Lung (tissue), 12 donors: Measurements from ENCODE around the gene L3MBTL4. TPM values are rescaled to one million over a fixed set of nuclear protein-coding genes. Genes with fewer than 3 reads are reported as not detected.
"Not testable (repeated sequence)": the region's sequence is repeated elsewhere in the genome, so short reads cannot be mapped to it uniquely, and the experiment has no call there.

Experiments
- ATAC-seq: fragments of 200-7000 bp; cut with Tn5 transposase; one replicate; pipeline ENCODE4 v1.9.1; 2020; ENCODE audit warnings: moderate number of reproducible peaks; ENCODE audit not compliant: insufficient read depth, low FRiP score
- DNase-seq, 3 donors: peaks; one replicate each; pipeline ENCODE4 v3.0.0-alpha.2; 2013 to 2017
- H3K27ac ChIP-seq, 2 donors: one replicate each; pipeline ENCODE4 v1.5.1; 2013; ENCODE audit warnings: mild to moderate bottlenecking in 2 of 2, moderate library complexity in 2 of 2, control low read depth in 1 of 2, inconsistent platforms in 1 of 2, low read depth in 1 of 2, low read length in 1 of 2
- H3K27me3 ChIP-seq, 3 donors: one replicate each; pipeline ENCODE4 v1.5.1; 2013; ENCODE audit warnings: low read length in 2 of 3; ENCODE audit not compliant: control insufficient read depth in 3 of 3, insufficient read depth in 3 of 3
- H3K36me3 ChIP-seq, 4 donors: one replicate each; pipeline ENCODE4 v1.5.1; 2013; ENCODE audit warnings: low read length in 4 of 4, mild to moderate bottlenecking in 1 of 4, moderate library complexity in 1 of 4; ENCODE audit not compliant: control insufficient read depth in 4 of 4, insufficient read depth in 4 of 4
- H3K4me1 ChIP-seq, 5 donors: one replicate each; pipeline ENCODE4 v1.5.1; 2013; ENCODE audit warnings: low read length in 5 of 5, mild to moderate bottlenecking in 2 of 5, moderate library complexity in 1 of 5; ENCODE audit not compliant: control insufficient read depth in 5 of 5, insufficient read depth in 5 of 5
- H3K4me3 ChIP-seq: one replicate; pipeline ENCODE4 v1.5.1; 2013; ENCODE audit warnings: mild to moderate bottlenecking, control low read depth, moderate library complexity
- H3K9ac ChIP-seq, 2 donors: one replicate each; pipeline ENCODE4 v1.5.1; 2013; ENCODE audit warnings: low read length in 2 of 2, control low read depth in 1 of 2; ENCODE audit not compliant: insufficient read depth in 1 of 2
- H3K9me3 ChIP-seq, 4 donors: one replicate each; pipeline ENCODE4 v1.5.1; 2013; ENCODE audit warnings: low read length in 3 of 4, mild to moderate bottlenecking in 1 of 4, moderate library complexity in 1 of 4; ENCODE audit not compliant: control insufficient read depth in 4 of 4, insufficient read depth in 3 of 4
- WGBS, 2 donors: extraction: QIAGEN DNeasy Blood & Tissue Kit; methylation state at CpG; one replicate each; pipeline ENCODE4 v1.1.7; 2013; 5-methylcytosine and 5-hydroxymethylcytosine counted together
- polyA plus RNA-seq, 2 donors: library from polyadenylated mRNA; stranded (reverse); fragments of 200-250 nt; gene quantifications; one replicate each; pipeline ENCODE4 v1.2.1, GENCODE V29; 2013
- total RNA-seq, 2 donors: library from RNA; depleted of rRNA in 1 of 2; stranded (reverse); fragments of >200 nt in 1 of 2; gene quantifications; one replicate each; pipeline ENCODE4 v1.2.1, GENCODE V29; 2014 to 2021
- TF ChIP-seq, protein P1 (sequence below): IDR thresholded peaks from 2 replicates; pipeline ENCODE4 v1.5.1; 2012; ENCODE audit warnings: mild to moderate bottlenecking; ENCODE audit errors: control extremely low read depth, extremely low read depth
- donor health status: control.
- donor health status: control.
- donor health status: Bipolar disorder and iron deficiency.
- donor health status: healthy.
- donor health status: DM: yes; HTN: yes; CAD: no.

Gene L3MBTL4
- total and polyA plus RNA-seq, 4 donors: 2.8 to 16.8 (median 9.9) TPM

DNA sequence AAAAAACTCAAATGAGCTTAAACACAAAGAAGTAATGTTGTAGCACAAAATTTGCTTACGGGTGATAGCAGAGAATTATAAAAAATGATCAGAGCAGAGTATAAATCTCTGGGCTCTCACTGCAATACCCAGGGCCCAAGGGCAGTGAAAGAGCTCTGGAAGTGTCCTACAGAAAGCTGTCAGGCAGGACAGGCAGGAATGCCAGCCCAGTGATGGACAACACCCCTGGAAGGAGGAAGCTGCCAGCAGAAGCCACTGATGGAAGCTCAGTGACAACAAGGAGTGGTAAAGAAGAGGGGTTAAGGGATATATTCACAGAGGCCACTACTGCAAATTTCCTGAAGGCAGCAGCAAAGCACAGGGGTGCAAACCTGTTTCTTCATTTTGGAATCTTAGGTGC, 214.9 kb downstream of the L3MBTL4 start:
- H3K36me3 ChIP-seq: no peaks in the 10 kb centered on the region
- no peaks in the 10 kb centered on the region for H3K9me3 ChIP-seq
- no peaks in the 10 kb centered on the region for H3K4me1 ChIP-seq
- H3K27me3 ChIP-seq: no peaks in the 10 kb centered on the region
- TF ChIP-seq, protein P1, sequence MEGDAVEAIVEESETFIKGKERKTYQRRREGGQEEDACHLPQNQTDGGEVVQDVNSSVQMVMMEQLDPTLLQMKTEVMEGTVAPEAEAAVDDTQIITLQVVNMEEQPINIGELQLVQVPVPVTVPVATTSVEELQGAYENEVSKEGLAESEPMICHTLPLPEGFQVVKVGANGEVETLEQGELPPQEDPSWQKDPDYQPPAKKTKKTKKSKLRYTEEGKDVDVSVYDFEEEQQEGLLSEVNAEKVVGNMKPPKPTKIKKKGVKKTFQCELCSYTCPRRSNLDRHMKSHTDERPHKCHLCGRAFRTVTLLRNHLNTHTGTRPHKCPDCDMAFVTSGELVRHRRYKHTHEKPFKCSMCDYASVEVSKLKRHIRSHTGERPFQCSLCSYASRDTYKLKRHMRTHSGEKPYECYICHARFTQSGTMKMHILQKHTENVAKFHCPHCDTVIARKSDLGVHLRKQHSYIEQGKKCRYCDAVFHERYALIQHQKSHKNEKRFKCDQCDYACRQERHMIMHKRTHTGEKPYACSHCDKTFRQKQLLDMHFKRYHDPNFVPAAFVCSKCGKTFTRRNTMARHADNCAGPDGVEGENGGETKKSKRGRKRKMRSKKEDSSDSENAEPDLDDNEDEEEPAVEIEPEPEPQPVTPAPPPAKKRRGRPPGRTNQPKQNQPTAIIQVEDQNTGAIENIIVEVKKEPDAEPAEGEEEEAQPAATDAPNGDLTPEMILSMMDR: no peak
- no peak overlapping the region for H3K27ac ChIP-seq
- ATAC-seq (no peak), DNase-seq (no peak)
- WGBS, 2 donors: 95 to 97% methylated on average over 1 of the region's 1 CpG
- H3K9ac ChIP-seq: no peak overlapping the region
- no peak overlapping the region for H3K4me3 ChIP-seq

DNA sequence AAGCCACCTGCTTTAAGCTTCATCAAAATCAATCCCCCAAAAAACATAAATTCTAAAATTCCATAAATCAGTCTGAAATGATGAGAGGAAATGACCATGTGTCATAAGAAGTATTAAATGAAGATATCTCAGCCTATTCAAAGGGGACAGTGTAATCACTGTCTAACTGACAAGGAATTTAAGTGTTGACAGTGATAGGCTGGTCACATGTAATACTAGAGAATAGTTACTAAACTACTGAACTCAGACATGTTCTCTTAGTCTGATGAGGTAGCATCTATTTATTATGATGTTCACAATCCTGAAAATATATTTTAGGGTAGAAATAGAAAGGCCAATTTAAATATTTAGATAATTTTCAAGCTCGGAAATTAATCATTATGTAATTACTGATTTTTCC, 216.1 kb downstream of the L3MBTL4 start:
- H3K4me1 ChIP-seq: no peaks in the 10 kb centered on the region
- H3K4me3 ChIP-seq: no peak overlapping the region
- WGBS, 2 donors: 91 to 92% methylated on average over 1 of the region's 1 CpG
- no peaks in the 10 kb centered on the region for H3K36me3 ChIP-seq
- H3K9me3 ChIP-seq: no peaks in the 10 kb centered on the region
- no peak overlapping the region for H3K9ac ChIP-seq
- no peaks in the 10 kb centered on the region for H3K27me3 ChIP-seq
- H3K27ac ChIP-seq: no peak overlapping the region
- DNase-seq: no peak
- TF ChIP-seq, protein P1: no peak
- no peak for ATAC-seq

DNA sequence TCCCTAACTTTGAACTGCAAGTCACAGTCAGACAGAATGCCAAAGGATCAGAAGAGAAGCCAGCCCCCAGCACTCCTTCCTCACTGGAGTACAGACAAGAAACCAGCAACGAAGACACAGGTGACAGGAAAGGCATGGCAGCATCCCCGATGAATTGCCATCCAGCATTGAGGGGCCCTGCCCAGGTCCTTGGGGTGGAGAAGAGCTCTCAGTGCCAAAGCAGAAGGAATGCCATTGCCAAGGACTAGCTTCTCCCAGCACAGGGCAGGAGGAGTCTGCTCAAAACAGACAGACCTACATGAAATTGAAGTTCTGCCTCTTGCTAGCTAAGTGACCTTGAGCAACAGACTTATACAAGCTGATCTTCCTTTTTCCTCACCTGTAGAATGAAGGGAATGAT, 220.1 kb downstream of the L3MBTL4 start:
- no peak for DNase-seq
- H3K36me3 ChIP-seq: peaks cover 0 to 2% (median 0%) of the 10 kb centered on the region in 4 donors

DNA sequence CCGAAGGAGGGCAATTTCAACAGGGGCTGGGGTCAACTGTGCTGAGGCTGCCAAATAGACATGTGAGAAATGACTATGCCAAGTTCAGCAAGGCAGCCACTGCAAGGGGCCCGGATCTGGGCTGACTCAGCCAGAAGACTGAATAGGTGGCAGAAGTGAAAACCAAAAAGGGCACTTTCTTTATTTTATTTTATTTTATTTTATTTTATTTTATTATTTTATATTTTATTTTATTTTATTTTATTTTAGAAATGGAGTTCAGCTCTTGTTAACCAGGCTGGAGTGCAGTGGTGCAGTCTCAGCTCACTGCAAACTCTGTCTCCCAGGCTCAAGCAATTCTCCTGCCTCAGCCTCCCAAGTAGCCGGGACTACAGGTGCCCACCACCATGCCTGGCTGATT, 228.9 kb downstream of the L3MBTL4 start:
- ATAC-seq, DNase-seq, H3K9me3 ChIP-seq, H3K4me1 ChIP-seq, H3K27me3 ChIP-seq, H3K36me3 ChIP-seq, H3K4me3 ChIP-seq, H3K27ac ChIP-seq, H3K9ac ChIP-seq: not testable (repeated sequence)
- WGBS, 2 donors: 90 to 96% methylated on average over 3 of the region's 3 CpGs

More for the DNA sequence above, 220.1 kb downstream of the L3MBTL4 start:
- Histone ChIP-seq H3K27ac (no peak overlapping the region), H3K9ac (no peak overlapping the region), H3K27me3 (no peaks in the 10 kb centered on the region), H3K9me3 (peaks cover 0 to 3% (median 0%) of the 10 kb centered on the region in 4 donors), H3K4me1 (no peaks in the 10 kb centered on the region), H3K4me3 (no peak overlapping the region)
- TF ChIP-seq, protein P1: no peak
- ATAC-seq: no peak
- 89 to 90% methylated on average over 2 of the region's 2 CpGs for WGBS, 2 donors
